Neural cell (in vitro differentiated cells): ENCODE data around the gene CEACAM19. TPM values are rescaled to one million over a fixed set of nuclear protein-coding genes. Genes with fewer than 3 reads are reported as not detected.

Experiments
- H2AFZ ChIP-seq: fragments of 200-600, 300-800 bp; sonication (generic), shearing (Covaris generic); 2 replicates; pipeline ENCODE4 v1.6.0; 2014; ENCODE audit warnings: low read depth, mild to moderate bottlenecking, antibody characterized with exemption, low read length, moderate library complexity
- H3F3A ChIP-seq: fragments of 200-600 bp; shearing (Covaris generic); 2 replicates; pipeline ENCODE4 v1.6.1; 2016; ENCODE audit warnings: mild to moderate bottlenecking, moderate library complexity, mixed read lengths, antibody characterized with exemption, low read length; ENCODE audit not compliant: insufficient read depth, poor library complexity, severe bottlenecking
- H3K27ac ChIP-seq: fragments of 200-600, 300-800 bp; sonication (generic), shearing (Covaris generic); 2 replicates; pipeline ENCODE4 v1.5.1; 2014; ENCODE audit warnings: mild to moderate bottlenecking, low read length, moderate library complexity
- H3K27me3 ChIP-seq: fragments of 300-800, 200-600 bp; sonication (generic), shearing (Covaris generic); 2 replicates; pipeline ENCODE4 v1.6.0; 2014; ENCODE audit warnings: mild to moderate bottlenecking, low read depth, low read length, moderate library complexity; ENCODE audit not compliant: insufficient read depth
- H3K36me3 ChIP-seq: fragments of 300-800, 200-600 bp; sonication (generic), shearing (Covaris generic); 2 replicates; pipeline ENCODE4 v1.5.1; 2014; ENCODE audit warnings: mild to moderate bottlenecking, antibody characterized with exemption, low read length, moderate library complexity; ENCODE audit not compliant: insufficient read depth
- H3K4me2 ChIP-seq: fragments of 300-800, 200-600 bp; sonication (generic), shearing (Covaris generic); 2 replicates; pipeline ENCODE4 v1.6.0; 2014; ENCODE audit warnings: mild to moderate bottlenecking, low read length
- H3K4me3 ChIP-seq: fragments of 300-800, 200-600 bp; sonication (generic), shearing (Covaris generic); 2 replicates; pipeline ENCODE4 v1.5.1; 2014; ENCODE audit warnings: mild to moderate bottlenecking, low read length, moderate library complexity
- H3K79me2 ChIP-seq: fragments of 200-600 bp; shearing (Covaris generic); replicated peaks from 2 replicates; pipeline ENCODE4 v1.6.0; 2014; ENCODE audit warnings: mild to moderate bottlenecking, low read length, moderate library complexity; ENCODE audit not compliant: insufficient read depth
- H3K9ac ChIP-seq: fragments of 300-800, 200-600 bp; sonication (generic), shearing (Covaris generic); 2 replicates; pipeline ENCODE4 v1.6.1; 2016; ENCODE audit warnings: mild to moderate bottlenecking, low read length, mixed read lengths
- H3K9me2 ChIP-seq: fragments of 200-600 bp; shearing (Covaris generic); 2 replicates; pipeline ENCODE4 v1.6.1; 2016; ENCODE audit warnings: mild to moderate bottlenecking, low read length, mixed read lengths; ENCODE audit not compliant: insufficient read depth
- H3K9me3 ChIP-seq: fragments of 200-600, 300-800 bp; sonication (generic), shearing (Covaris generic); 2 replicates; pipeline ENCODE4 v1.6.1; 2016; ENCODE audit warnings: mild to moderate bottlenecking, mixed run types, low read length, moderate library complexity, mixed read lengths
- H4K20me1 ChIP-seq: fragments of 200-600 bp; shearing (Covaris generic); 2 replicates; pipeline ENCODE4 v1.6.1; 2016; ENCODE audit warnings: mild to moderate bottlenecking, mixed run types; ENCODE audit not compliant: insufficient read depth
- EP300 ChIP-seq: fragments of 450-650 bp; conservative IDR thresholded peaks from 2 replicates; pipeline ENCODE4 v1.6.1; 2014; ENCODE audit warnings: antibody characterized with exemption, mild to moderate bottlenecking, moderate library complexity; ENCODE audit not compliant: poor library complexity, severe bottlenecking
- EZH2 ChIP-seq: fragments of 200-600, 300-800 bp; shearing (Covaris generic), sonication (generic); IDR thresholded peaks from 2 replicates; pipeline ENCODE4 v1.6.1; 2014; ENCODE audit warnings: antibody characterized with exemption, low read length, borderline replicate concordance, mild to moderate bottlenecking; ENCODE audit not compliant: insufficient read depth, poor library complexity, severe bottlenecking
- MXI1 ChIP-seq: fragments of 450-650 bp; conservative IDR thresholded peaks from 2 replicates; pipeline ENCODE4 v1.6.1; 2014; ENCODE audit warnings: antibody characterized with exemption, mild to moderate bottlenecking; ENCODE audit not compliant: poor library complexity, severe bottlenecking
- POLR2AphosphoS5 ChIP-seq: IDR thresholded peaks from 2 replicates; pipeline ENCODE4 v1.6.1; 2012
- RAD21 ChIP-seq: fragments of 450-650 bp; conservative IDR thresholded peaks from 2 replicates; pipeline ENCODE4 v1.6.1; 2014; ENCODE audit warnings: antibody characterized with exemption, mild to moderate bottlenecking, moderate library complexity
- SMC3 ChIP-seq: fragments of 450-650 bp; conservative IDR thresholded peaks from 2 replicates; pipeline ENCODE4 v1.6.1; 2014; ENCODE audit warnings: antibody characterized with exemption, mild to moderate bottlenecking, moderate library complexity; ENCODE audit not compliant: poor library complexity
- TAF1 ChIP-seq: IDR thresholded peaks from 2 replicates; pipeline ENCODE4 v1.6.1; 2012; ENCODE audit warnings: low read depth
- polyA plus RNA-seq: library from polyadenylated mRNA; depleted of rRNA; stranded (reverse); fragments of >200 nt; gene quantifications from 2 replicates; pipeline ENCODE4 v1.2.3, GENCODE V29; 2014
- TF ChIP-seq, protein P1 (sequence below): fragments of 450-650 bp; IDR thresholded peaks from 2 replicates; pipeline ENCODE4 v1.5.1; 2014; ENCODE audit warnings: antibody characterized with exemption, mild to moderate bottlenecking, moderate library complexity; ENCODE audit not compliant: poor library complexity, severe bottlenecking
- TF ChIP-seq, protein P2 (sequence below): IDR thresholded peaks from 2 replicates; pipeline ENCODE4 v1.6.1; 2012; ENCODE audit warnings: borderline replicate concordance

CEACAM19 gene
- polyA plus RNA-seq, 1 donor from 2014 or later = 1.9 TPM

DNA sequence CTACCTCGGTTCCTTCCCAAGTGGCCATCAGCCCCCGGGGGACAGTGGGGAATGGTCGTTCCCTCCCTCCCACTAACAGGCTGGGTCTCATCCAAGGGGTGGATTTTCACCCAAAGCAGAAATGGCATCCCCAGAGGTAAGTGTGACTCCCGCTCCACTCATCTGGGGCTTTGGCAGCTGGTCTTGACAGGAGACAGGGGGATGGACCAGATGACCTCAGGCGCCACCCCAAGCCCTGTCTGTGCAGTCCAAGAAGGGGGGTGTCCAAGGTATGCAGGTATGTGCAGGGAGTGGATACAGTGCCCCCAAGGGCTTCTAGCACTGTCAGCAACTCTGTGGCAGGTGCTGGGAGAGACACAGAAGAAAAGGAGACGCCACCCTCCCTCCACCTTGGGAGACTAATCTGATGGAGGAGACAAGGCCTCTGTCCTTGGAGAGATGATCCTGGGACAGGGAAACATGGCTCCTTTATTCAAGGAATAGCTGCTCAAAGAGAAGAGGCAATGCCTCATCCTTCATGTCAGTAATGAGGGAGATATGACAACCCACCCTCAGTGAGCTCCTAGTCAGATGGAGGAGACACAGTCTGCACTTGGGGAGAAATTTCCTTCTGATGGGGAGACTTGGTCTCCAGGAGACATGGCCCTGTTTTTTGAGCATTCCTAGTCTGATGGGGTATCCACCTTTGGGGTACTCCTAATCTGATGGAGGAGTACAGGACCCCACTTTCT is 35.4 kb downstream of the CEACAM19 start:
- Histone ChIP-seq H3K27me3 (no peaks in the 10 kb centered on the region), H4K20me1 (no peaks in the 10 kb centered on the region), H3K9me3 (no peaks in the 10 kb centered on the region), H2AFZ (no peak overlapping the region), H3K4me3 (no peak overlapping the region), H3K36me3 (no peaks in the 10 kb centered on the region), H3K9me2 (no peaks in the 10 kb centered on the region), H3F3A (no peaks in the 10 kb centered on the region), H3K27ac (no peak overlapping the region), H3K79me2 (no peaks in the 10 kb centered on the region), H3K9ac (no peak overlapping the region), H3K4me2 (no peak overlapping the region)
- no peak for TF ChIP-seq SMC3
- no peak for TF ChIP-seq POLR2AphosphoS5

GRCh38 chr19:44707794-44708193 is 36.5 kb downstream of the CEACAM19 start:
- H3K36me3 ChIP-seq = no peaks in the 10 kb centered on the region
- H3K27ac ChIP-seq = no peak overlapping the region
- no peaks in the 10 kb centered on the region for H3F3A ChIP-seq
- H3K4me3 ChIP-seq = no peak overlapping the region
- no peaks in the 10 kb centered on the region for H3K9me2 ChIP-seq
- no peaks in the 10 kb centered on the region for H3K79me2 ChIP-seq
- no peak overlapping the region for H2AFZ ChIP-seq
- H3K9ac ChIP-seq = no peak overlapping the region
- H3K9me3 ChIP-seq = no peaks in the 10 kb centered on the region
- TF ChIP-seq MXI1 (no peak), RAD21 (no peak), EP300 (no peak), POLR2AphosphoS5 (no peak), TAF1 (no peak), SMC3 (no peak), EZH2 (no peak)
- TF ChIP-seq, protein P1, sequence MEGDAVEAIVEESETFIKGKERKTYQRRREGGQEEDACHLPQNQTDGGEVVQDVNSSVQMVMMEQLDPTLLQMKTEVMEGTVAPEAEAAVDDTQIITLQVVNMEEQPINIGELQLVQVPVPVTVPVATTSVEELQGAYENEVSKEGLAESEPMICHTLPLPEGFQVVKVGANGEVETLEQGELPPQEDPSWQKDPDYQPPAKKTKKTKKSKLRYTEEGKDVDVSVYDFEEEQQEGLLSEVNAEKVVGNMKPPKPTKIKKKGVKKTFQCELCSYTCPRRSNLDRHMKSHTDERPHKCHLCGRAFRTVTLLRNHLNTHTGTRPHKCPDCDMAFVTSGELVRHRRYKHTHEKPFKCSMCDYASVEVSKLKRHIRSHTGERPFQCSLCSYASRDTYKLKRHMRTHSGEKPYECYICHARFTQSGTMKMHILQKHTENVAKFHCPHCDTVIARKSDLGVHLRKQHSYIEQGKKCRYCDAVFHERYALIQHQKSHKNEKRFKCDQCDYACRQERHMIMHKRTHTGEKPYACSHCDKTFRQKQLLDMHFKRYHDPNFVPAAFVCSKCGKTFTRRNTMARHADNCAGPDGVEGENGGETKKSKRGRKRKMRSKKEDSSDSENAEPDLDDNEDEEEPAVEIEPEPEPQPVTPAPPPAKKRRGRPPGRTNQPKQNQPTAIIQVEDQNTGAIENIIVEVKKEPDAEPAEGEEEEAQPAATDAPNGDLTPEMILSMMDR = no peak
- TF ChIP-seq, protein P2, sequence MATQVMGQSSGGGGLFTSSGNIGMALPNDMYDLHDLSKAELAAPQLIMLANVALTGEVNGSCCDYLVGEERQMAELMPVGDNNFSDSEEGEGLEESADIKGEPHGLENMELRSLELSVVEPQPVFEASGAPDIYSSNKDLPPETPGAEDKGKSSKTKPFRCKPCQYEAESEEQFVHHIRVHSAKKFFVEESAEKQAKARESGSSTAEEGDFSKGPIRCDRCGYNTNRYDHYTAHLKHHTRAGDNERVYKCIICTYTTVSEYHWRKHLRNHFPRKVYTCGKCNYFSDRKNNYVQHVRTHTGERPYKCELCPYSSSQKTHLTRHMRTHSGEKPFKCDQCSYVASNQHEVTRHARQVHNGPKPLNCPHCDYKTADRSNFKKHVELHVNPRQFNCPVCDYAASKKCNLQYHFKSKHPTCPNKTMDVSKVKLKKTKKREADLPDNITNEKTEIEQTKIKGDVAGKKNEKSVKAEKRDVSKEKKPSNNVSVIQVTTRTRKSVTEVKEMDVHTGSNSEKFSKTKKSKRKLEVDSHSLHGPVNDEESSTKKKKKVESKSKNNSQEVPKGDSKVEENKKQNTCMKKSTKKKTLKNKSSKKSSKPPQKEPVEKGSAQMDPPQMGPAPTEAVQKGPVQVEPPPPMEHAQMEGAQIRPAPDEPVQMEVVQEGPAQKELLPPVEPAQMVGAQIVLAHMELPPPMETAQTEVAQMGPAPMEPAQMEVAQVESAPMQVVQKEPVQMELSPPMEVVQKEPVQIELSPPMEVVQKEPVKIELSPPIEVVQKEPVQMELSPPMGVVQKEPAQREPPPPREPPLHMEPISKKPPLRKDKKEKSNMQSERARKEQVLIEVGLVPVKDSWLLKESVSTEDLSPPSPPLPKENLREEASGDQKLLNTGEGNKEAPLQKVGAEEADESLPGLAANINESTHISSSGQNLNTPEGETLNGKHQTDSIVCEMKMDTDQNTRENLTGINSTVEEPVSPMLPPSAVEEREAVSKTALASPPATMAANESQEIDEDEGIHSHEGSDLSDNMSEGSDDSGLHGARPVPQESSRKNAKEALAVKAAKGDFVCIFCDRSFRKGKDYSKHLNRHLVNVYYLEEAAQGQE = no peak
- no peak overlapping the region for H3K4me2 ChIP-seq
- no peaks in the 10 kb centered on the region for H4K20me1 ChIP-seq
- no peaks in the 10 kb centered on the region for H3K27me3 ChIP-seq
